ENCODE results near the gene SMPX. TPM values are rescaled to one million over a fixed set of nuclear protein-coding genes. Genes with fewer than 3 reads are reported as not detected.

SMPX gene
- total RNA-seq, 2 experiments from 2014 or later, result not detected

Other genes starting within 250 kb of the SMPX start
- gene KLHL34, start 99.8 kb downstream of the SMPX start, total RNA-seq, result under 1 TPM; 0.72 to 0.91 TPM
- 1 to 10 TPM; 8.1 to 9.0 TPM for gene MBTPS2, start 81.5 kb upstream of the SMPX start, total RNA-seq
- gene YY2, start 97.9 kb upstream of the SMPX start, total RNA-seq, result 1 to 10 TPM; 1.4 to 1.5 TPM
- gene SMS, start 182.6 kb upstream of the SMPX start, total RNA-seq, result 10 to 100 TPM; 64.1 to 67.4 TPM

All from activated naive CD8-positive, alpha-beta T cell treated with anti-CD3 and anti-CD28 coated beads, Interleukin-2, amount 10 ng/mL, durations not matched to agents 7 days and 5 days (primary cell).